Stimulated activated naive CD8-positive, alpha-beta T cell treated with anti-CD3 and anti-CD28 coated beads, Interleukin-15, amount 100 ng/mL, for 72 hours (primary cell): ENCODE results near the gene TRPM8.

ENCODE experiments used
- ATAC-seq: fragments of 150-1000 bp; cut with Tn5 transposase; 2 replicates; pipeline ENCODE4 v1.10.0; 2021; ENCODE audit warnings: mild to moderate bottlenecking, moderate library complexity
- DNase-seq, 2 donors: peaks; one replicate each; pipeline ENCODE4 v3.0.0; 2021 to 2022
- H3K27ac Mint-ChIP-seq, 2 donors: one replicate each; pipeline ENCODE4 v1.8.0; 2022; ENCODE audit warnings: mild to moderate bottlenecking in 2 of 2, mixed read lengths in 2 of 2, moderate library complexity in 2 of 2
- H3K27me3 Mint-ChIP-seq: one replicate; pipeline ENCODE4 v1.8.0; 2022; ENCODE audit warnings: mixed read lengths
- H3K4me1 Mint-ChIP-seq: one replicate; pipeline ENCODE4 v1.8.0; 2022; ENCODE audit warnings: mild to moderate bottlenecking, mixed read lengths
- H3K4me3 Mint-ChIP-seq, 2 donors: one replicate each; pipeline ENCODE4 v1.8.0; 2022; ENCODE audit warnings: mild to moderate bottlenecking in 2 of 2, mixed read lengths in 2 of 2, moderate library complexity in 1 of 2
- H3K9me3 Mint-ChIP-seq, 2 donors: one replicate each; pipeline ENCODE4 v1.8.0; 2022; ENCODE audit warnings: mixed read lengths in 2 of 2

TRPM8 gene

GRCh38 chr2:233996461-233996860, 79.3 kb downstream of the TRPM8 start:
- H3K27me3 Mint-ChIP-seq: no peaks in the 10 kb centered on the region
- peak overlapping the region in 1 of 2 donors; percentile 42 for H3K27ac Mint-ChIP-seq
- DNase-seq (no peak), ATAC-seq (no peak)
- peak overlapping the region in 1 of 2 donors; percentile 21 for H3K4me3 Mint-ChIP-seq
- H3K4me1 Mint-ChIP-seq: peaks cover 73% of the 10 kb centered on the region
- H3K9me3 Mint-ChIP-seq: no peaks in the 10 kb centered on the region

DNA sequence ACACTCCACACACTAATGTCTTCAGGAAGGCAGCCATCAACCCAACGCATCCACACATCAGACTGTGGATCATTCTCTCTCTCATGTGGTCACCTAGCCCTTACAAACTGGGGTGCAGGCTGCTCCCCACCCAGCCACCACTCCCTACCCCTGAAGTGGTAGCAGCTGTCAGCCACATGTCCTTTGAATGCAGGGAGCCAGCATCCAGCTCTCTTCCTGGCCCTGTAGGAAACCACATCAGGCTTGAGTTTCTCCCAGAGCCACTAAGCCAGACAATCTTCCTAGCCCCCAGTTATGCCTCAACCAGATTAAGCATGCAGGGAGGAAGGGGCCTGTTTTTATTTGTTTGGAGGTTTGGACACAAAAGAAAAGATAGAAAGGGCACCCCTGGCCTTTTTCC, 80.5 kb downstream of the TRPM8 start:
- ATAC-seq: no peak

GRCh38 chr2:233999182-233999581, 82.0 kb downstream of the TRPM8 start:
- Mint-ChIP-seq H3K9me3 (no peaks in the 10 kb centered on the region), H3K27me3 (no peaks in the 10 kb centered on the region), H3K4me3 (no peak overlapping the region), H3K4me1 (peaks cover 79% of the 10 kb centered on the region), H3K27ac (no peak overlapping the region)
- DNase-seq: no peak
- ATAC-seq: no peak

More for the DNA sequence above, 80.5 kb downstream of the TRPM8 start:
- DNase-seq: no peak
- H3K9me3 Mint-ChIP-seq: no peaks in the 10 kb centered on the region
- H3K4me1 Mint-ChIP-seq: peaks cover 72% of the 10 kb centered on the region
- no peak overlapping the region for H3K4me3 Mint-ChIP-seq
- H3K27ac Mint-ChIP-seq: peak overlapping the region in 1 of 2 donors; percentile 8
- H3K27me3 Mint-ChIP-seq: no peaks in the 10 kb centered on the region

GRCh38 chr2:234001380-234002160, 84.4 kb downstream of the TRPM8 start:
- Mint-ChIP-seq H3K4me1 (peaks cover 58% of the 10 kb centered on the region), H3K27ac (no peak overlapping the region), H3K9me3 (no peaks in the 10 kb centered on the region), H3K27me3 (no peaks in the 10 kb centered on the region), H3K4me3 (peak overlapping the region; percentile 37 to 56)
- ATAC-seq: peak; percentile 78
- DNase-seq: peak in 1 of 2 donors; percentile 34

GRCh38 chr2:234002281-234002680, 85.1 kb downstream of the TRPM8 start:
- Mint-ChIP-seq H3K27ac (no peak overlapping the region), H3K4me3 (no peak overlapping the region), H3K9me3 (no peaks in the 10 kb centered on the region), H3K4me1 (peaks cover 52% of the 10 kb centered on the region), H3K27me3 (no peaks in the 10 kb centered on the region)
- no peak for DNase-seq
- ATAC-seq: no peak

GRCh38 chr2:234003972-234004617, 86.9 kb downstream of the TRPM8 start:
- H3K4me1 Mint-ChIP-seq: peaks cover 35% of the 10 kb centered on the region
- peak in 1 of 2 donors; percentile 39 for DNase-seq
- peak; percentile 60 for ATAC-seq
- H3K4me3 Mint-ChIP-seq: no peak overlapping the region
- no peak overlapping the region for H3K27ac Mint-ChIP-seq
- H3K9me3 Mint-ChIP-seq: no peaks in the 10 kb centered on the region
- H3K27me3 Mint-ChIP-seq: no peaks in the 10 kb centered on the region

GRCh38 chr2:234005126-234005525, 88.0 kb downstream of the TRPM8 start:
- no peaks in the 10 kb centered on the region for H3K9me3 Mint-ChIP-seq

GRCh38 chr2:234006501-234006900, 89.3 kb downstream of the TRPM8 start:
- no peak for DNase-seq
- Mint-ChIP-seq H3K4me3 (no peak overlapping the region), H3K4me1 (peaks cover 19% of the 10 kb centered on the region), H3K27ac (no peak overlapping the region), H3K27me3 (no peaks in the 10 kb centered on the region), H3K9me3 (no peaks in the 10 kb centered on the region)
- ATAC-seq: no peak

More at GRCh38 chr2:234005126-234005525, 88.0 kb downstream of the TRPM8 start:
- H3K4me1 Mint-ChIP-seq: peaks cover 29% of the 10 kb centered on the region
- H3K27me3 Mint-ChIP-seq: no peaks in the 10 kb centered on the region
- DNase-seq (no peak), ATAC-seq (no peak)
- H3K4me3 Mint-ChIP-seq: no peak overlapping the region
- no peak overlapping the region for H3K27ac Mint-ChIP-seq

DNA sequence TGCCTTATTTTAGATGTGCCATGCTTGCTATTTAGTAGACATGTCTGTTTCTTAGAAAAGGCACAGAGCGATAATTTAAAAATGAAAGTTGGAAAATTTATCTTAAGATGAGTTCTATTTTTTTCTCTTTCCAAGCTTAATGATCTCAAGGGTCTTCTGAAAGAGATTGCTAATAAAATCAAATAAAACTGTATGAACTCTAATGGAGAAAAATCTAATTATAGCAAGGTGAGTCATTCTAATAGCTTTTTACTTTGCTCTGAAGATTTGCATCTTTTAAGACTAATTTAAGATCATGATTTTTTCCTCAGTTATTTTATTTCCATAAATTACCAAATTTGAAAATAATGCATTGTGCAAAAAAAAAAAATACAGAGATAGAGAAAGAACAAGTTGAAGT, 97.3 kb downstream of the TRPM8 start:
- Mint-ChIP-seq H3K4me1 (peaks cover 9% of the 10 kb centered on the region), H3K27ac (no peak overlapping the region), H3K27me3 (no peaks in the 10 kb centered on the region), H3K9me3 (no peaks in the 10 kb centered on the region), H3K4me3 (no peak overlapping the region)
- DNase-seq: no peak
- no peak for ATAC-seq

GRCh38 chr2:234015861-234016260, 98.7 kb downstream of the TRPM8 start:
- Mint-ChIP-seq H3K27ac (no peak overlapping the region), H3K4me3 (no peak overlapping the region), H3K4me1 (peaks cover 9% of the 10 kb centered on the region), H3K27me3 (no peaks in the 10 kb centered on the region), H3K9me3 (no peaks in the 10 kb centered on the region)
- DNase-seq (no peak), ATAC-seq (no peak)

- H3K4me1 Mint-ChIP-seq: no peaks in the 10 kb centered on the region
- no peaks in the 10 kb centered on the region for H3K27me3 Mint-ChIP-seq
Observed at GRCh38 chr2:234019896-234020295, 102.7 kb downstream of the TRPM8 start.

DNA sequence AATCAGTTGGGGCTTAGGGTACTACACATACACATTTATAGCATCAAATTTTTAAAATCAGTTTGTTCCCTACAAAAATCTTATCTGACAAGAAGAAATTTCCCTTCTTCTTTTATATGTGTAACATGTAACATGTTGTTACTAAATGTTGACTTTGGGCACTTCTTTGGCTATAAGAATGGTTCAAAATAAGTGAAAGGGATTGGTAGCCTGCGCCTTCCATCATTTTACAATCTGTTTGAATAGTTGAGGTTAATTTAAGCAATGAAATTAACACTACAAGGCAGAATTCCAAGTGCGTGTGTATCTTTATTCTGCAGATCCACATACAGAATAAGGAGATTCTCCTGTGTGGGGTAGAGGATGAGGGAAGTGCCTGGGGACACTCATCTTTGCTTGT, 103.2 kb downstream of the TRPM8 start:
- no peak overlapping the region for H3K4me3 Mint-ChIP-seq

More at GRCh38 chr2:234019896-234020295, 102.7 kb downstream of the TRPM8 start:
- no peak for DNase-seq
- peaks cover 0 to 17% of the 10 kb centered on the region in 2 donors for H3K9me3 Mint-ChIP-seq
- no peak for ATAC-seq
- no peak overlapping the region for H3K4me3 Mint-ChIP-seq
- no peak overlapping the region for H3K27ac Mint-ChIP-seq

DNA sequence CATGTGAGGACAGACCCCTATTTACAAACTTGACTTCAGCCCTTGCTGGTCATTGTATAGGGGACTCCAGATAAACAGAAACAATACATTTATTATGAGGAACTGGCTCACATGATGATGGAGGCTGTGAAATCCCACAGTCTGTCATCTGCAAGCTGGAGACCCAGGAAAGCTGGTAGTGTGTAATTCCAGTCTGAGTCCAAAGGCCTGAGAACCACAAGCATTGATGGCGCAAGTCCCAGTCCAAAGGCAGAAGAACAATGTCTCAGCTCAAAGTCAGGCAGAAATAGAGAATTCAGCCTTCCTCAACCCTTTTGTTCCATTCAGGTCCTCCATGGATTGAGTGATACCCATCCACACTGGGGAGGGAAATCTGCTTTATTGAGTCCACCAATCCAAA, 105.3 kb downstream of the TRPM8 start:
- DNase-seq (no peak), ATAC-seq (no peak)
- Mint-ChIP-seq H3K27ac (no peak overlapping the region), H3K9me3 (peaks cover 0 to 17% of the 10 kb centered on the region in 2 donors), H3K4me3 (no peak overlapping the region), H3K27me3 (no peaks in the 10 kb centered on the region), H3K4me1 (peaks cover 19% of the 10 kb centered on the region)

More for the DNA sequence above, 103.2 kb downstream of the TRPM8 start:
- no peaks in the 10 kb centered on the region for H3K4me1 Mint-ChIP-seq
- peak overlapping the region in 1 of 2 donors; percentile 54 for H3K27ac Mint-ChIP-seq
- peaks cover 0 to 17% of the 10 kb centered on the region in 2 donors for H3K9me3 Mint-ChIP-seq
- no peak for ATAC-seq
- DNase-seq: no peak
- no peaks in the 10 kb centered on the region for H3K27me3 Mint-ChIP-seq

DNA sequence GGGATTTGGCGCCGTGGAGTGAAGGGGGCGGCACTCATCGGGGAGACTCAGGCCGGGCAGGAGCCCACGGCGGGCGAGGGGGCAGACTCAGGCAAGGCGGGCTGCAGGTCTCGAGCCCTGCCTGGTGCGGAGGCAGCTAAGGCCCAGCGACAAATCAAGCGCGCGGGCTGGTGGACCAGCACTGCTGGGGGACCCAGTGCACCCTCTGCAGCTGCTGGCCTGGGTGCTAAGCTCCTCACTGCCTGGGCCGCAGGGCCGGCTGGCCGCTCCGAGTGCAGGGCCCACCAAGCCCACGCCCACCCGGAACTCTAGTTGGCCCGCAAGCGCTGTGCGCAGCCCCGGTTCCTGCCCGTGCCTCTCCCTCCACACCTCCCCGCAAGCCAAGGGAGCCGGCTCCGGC, 107.1 kb downstream of the TRPM8 start:
- ATAC-seq: no peak
- Mint-ChIP-seq H3K4me3 (no peak overlapping the region), H3K9me3 (peaks cover 0 to 17% of the 10 kb centered on the region in 2 donors), H3K4me1 (peaks cover 24% of the 10 kb centered on the region), H3K27me3 (no peaks in the 10 kb centered on the region), H3K27ac (peak overlapping the region in 1 of 2 donors; percentile 23)
- no peak for DNase-seq

GRCh38 chr2:234025466-234025865, 108.3 kb downstream of the TRPM8 start:
- Mint-ChIP-seq H3K4me1 (peaks cover 24% of the 10 kb centered on the region), H3K27me3 (no peaks in the 10 kb centered on the region), H3K9me3 (peaks cover 0 to 17% of the 10 kb centered on the region in 2 donors), H3K4me3 (peak overlapping the region; percentile 76 to 77), H3K27ac (peak overlapping the region; percentile 21 to 52)
- DNase-seq (no peak), ATAC-seq (peak; percentile 93)

DNA sequence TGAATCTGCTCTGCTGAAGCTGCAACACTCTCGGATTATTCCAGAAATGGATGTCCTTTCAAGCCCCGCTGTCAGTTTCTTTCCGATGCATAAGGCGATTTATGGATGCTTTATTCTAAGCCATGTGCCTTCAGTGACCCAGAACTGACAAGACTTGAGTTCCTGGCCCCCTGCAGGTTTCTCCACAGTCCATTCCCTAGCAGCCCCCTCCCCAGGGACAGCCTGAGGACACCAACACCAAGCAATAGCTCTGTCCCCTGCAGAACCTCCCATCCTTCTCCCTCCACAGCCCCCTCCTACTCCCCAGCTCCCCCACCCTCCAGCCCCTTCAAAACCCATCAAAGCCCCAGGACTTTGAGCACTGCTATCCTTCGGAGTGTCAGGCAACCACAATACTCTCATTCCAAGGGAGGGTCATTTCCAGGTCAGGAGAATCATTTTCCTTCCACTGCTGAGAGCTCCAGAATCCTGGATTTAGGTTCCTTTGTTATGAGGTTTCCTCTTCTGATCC, 108.8 kb downstream of the TRPM8 start:
- Mint-ChIP-seq H3K4me3 (peak overlapping the region; percentile 76 to 77), H3K4me1 (peaks cover 24% of the 10 kb centered on the region), H3K27me3 (no peaks in the 10 kb centered on the region), H3K27ac (peak overlapping the region; percentile 21 to 52), H3K9me3 (peaks cover 0 to 17% of the 10 kb centered on the region in 2 donors)
- ATAC-seq (peak; percentile 5), DNase-seq (no peak)
